NK-92 (cell line): ENCODE results near the gene ENAH.

Experiments used
- DNase-seq: peaks from one replicate; lab custom pipeline; 2025; ENCODE audit not compliant: unreplicated experiment; lab: John Stamatoyannopoulos, UW

Gene ENAH

GRCh38 chr1:225572422-225572821 is 80.5 kb downstream of the ENAH start:
- no peak for DNase-seq

DNA sequence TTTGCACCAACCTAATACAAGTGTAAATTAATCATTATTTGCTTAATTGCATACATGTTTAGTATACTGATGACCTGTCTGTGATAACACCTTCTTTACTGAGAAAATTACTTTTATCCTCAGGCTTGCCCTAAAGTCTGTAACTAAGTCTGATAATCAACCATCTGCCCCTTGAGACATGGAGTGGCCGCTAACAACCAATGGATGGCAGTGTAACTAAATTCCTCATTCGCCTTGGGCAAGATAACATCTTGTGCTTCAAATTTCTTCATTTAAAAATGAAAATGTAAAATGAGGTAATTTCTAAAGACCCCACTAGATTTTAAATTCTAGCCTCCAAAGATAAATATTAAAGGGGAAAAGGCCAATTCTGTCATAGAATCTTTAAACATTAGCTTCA is 85.1 kb downstream of the ENAH start:
- DNase-seq, result no peak

- no peak for DNase-seq
Observed at GRCh38 chr1:225565847-225566246, 87.1 kb downstream of the ENAH start.

GRCh38 chr1:225561675-225562074 is 91.2 kb downstream of the ENAH start:
- DNase-seq, result no peak

GRCh38 chr1:225559902-225560301 is 93.0 kb downstream of the ENAH start:
- DNase-seq, result no peak

DNA sequence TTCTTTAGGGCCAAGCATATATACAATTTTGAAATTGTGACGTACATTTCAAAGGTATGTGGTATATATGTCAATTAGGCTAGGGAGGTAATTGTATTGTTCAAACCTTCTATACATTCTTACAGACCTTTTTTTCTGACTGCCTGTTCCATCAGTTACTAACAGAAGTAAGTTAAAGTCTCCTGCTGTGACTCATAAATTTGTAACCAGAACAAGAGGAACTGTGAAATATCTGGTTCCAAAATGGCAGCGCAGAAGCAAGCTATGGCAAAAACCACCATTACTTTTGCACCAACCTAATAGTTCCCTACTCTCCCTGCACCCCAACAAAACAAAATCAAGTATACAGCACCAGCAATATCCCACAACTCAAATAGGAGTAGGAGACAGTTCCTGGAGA is 93.6 kb downstream of the ENAH start:
- DNase-seq, result no peak

GRCh38 chr1:225556694-225557093 is 96.2 kb downstream of the ENAH start:
- DNase-seq, result no peak

- DNase-seq, result no peak
Observed at GRCh38 chr1:225555821-225556220, 97.1 kb downstream of the ENAH start.

- no peak for DNase-seq
Observed at GRCh38 chr1:225554216-225554812, 98.6 kb downstream of the ENAH start.

DNA sequence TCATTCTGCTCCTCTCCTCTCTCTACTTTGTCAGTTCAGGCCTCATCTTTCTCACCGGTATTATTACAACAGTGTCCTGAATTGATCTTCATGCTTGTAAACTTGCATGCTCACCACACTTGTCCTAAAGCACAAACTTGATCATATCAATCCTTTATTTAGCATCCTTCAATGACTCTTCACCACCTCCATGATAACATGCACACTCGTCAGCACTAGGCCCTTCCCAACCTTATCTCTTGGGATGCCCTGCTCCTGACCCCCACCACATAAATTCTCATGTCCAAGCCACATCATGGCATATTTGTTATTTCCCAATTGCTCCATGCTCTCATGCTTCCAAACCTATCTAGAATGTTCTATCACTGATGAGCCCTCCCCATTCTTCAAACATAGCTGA is 103.1 kb downstream of the ENAH start:
- no peak for DNase-seq

DNA sequence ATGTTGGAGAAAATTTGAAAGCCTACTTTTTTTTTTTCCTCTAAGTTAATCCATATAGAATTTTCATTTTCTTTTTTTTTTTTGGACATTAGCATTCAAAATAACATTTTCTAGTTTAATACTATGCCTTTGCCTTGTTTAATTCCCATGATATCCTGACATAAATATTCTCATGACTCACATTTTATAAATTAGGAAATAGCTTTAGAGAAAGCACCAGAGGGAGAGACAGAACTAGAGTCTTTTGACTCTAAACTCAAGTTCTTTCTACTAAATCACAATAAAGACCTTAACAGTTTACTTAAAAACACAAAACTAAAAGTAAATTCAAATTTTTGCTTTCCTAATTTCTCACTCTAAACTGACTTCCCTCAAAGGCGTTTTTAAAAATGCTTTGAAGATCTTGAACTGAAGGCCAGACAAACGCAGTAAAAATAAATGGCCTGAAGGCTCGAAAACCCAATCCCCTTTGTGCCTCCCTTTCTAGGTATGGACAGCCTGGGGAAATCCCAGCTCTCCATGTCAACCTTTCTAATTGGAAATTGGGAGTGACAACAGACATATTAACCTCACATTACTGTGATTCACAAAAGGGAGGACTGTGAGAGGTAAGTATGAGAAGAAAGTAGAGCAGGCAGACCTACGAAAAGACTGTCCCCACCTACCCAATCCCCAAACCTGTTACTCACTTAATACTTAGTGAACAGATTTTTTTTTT is 104.6 kb downstream of the ENAH start:
- no peak for DNase-seq

GRCh38 chr1:225545649-225546048 is 107.3 kb downstream of the ENAH start:
- DNase-seq, result no peak

DNA sequence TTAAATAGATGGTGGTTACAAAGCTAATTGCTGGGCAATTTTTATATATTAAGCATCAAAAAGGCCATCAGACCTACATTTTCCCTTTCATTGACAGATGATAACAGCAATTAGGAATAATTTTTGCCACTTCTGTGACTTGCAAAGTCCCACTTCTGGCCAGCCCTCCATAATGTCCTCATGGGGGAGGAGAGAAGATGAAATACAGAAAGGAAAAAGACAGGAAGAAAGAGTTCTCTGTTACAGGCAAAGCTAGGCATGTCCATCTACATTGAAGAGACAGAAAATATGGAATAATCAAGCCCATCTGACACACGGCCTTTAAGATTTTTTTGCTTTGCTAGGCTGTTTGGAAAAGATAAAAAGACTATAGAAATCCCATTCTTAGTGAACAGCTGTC is 108.0 kb downstream of the ENAH start:
- no peak for DNase-seq

GRCh38 chr1:225544263-225544662 is 108.7 kb downstream of the ENAH start:
- DNase-seq, result no peak

GRCh38 chr1:225543350-225543749 is 109.6 kb downstream of the ENAH start:
- DNase-seq, result no peak

GRCh38 chr1:225541383-225541782 is 111.5 kb downstream of the ENAH start:
- DNase-seq, result no peak

DNA sequence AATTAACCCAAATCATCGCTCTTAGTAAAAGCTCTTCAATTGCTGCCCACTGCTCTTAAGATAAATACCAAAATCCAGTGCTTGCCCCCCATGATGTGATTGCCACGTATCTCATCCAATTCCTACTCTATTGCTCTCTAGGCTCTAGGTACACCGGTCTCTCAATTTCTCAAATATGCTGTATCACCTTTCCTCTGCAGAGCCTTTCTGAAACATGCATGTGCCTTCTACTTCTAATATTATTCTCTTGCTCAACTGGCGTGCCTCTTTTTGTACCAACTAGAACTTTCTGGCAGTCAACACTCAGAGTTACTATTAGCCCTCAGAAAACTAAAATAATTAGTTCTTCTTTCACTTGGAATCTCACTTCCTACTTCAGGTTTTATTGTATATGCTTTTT is 113.3 kb downstream of the ENAH start:
- DNase-seq, result no peak

GRCh38 chr1:225539069-225539468 is 113.9 kb downstream of the ENAH start:
- no peak for DNase-seq

DNA sequence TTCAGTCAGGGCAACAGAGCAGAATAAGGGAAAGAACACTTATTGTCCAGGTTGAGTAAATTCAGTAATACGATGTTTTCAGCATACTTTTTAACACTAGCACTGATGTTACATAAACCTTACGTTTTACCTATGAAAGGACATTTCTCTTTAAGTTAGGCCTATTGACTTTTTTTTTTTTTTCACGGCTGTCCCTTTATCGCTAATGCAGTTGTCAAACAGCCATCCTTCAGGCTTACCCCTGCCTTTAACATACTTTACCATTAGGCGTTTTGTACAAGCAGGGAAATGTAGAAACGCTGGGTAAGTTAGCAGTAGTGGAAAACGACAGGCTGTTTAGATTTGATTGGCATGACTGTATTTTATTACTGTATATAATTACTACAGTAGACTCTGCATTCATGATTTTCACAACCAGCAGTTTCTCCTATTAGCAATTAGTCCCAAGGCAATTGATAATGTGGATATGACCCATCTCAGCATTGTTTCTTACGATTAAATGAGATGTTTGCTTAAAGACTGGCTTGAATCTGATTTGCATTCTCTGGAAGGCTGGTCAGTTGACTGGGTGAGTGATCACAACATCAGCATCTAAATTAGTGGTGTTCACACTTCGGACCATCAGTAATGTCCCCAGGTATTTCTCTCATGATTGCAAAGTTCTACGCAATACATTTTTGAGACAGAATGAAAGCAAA is 115.2 kb downstream of the ENAH start:
- no peak for DNase-seq

GRCh38 chr1:225535280-225535679 is 117.6 kb downstream of the ENAH start:
- DNase-seq, result no peak

DNA sequence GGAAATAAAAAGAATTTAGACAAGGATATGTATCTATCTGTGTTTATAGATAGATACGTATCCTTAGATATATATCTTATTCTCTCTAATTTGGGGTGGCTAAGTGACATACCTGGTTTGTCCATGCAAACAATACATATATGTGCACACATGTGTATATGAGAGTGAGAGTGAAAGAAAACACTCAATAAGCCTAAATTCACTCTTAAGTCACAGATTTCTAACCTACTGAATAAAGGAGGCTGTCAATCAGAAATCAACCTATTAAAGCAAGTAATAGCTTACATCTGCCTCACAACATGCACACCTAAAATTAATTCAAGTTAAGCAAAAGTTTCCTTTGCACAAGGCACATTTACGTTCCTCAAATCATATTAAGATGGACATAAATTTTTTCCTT is 118.2 kb downstream of the ENAH start:
- no peak for DNase-seq

DNA sequence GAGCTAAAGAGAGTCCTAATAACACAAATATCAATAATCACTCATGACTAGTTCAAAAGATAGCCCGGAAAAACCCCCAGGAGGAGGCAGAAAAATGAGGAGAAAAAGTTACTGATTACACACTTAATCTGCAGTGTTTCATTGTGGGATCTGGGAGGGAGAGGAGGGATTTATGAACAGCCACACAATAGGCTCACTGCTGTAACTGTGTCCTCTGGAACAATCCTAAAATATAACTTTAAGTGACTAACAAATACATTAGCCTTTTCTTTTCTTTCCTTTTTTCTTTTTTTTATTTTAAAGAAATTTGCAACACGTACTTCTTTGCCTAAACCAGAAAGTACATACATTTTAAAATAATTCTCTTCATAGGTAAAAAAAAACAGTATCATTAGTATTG is 118.8 kb downstream of the ENAH start:
- no peak for DNase-seq
